Activated naive CD8-positive, alpha-beta T cell treated with anti-CD3 and anti-CD28 coated beads, Interleukin-2, amount 10 ng/mL, durations not matched to agents 7 days and 5 days (primary cell): ENCODE results near the gene MLLT11. TPM values are rescaled to one million over a fixed set of nuclear protein-coding genes. Genes with fewer than 3 reads are reported as not detected.

Experiments used
- ATAC-seq: fragments of 150-1000 bp; cut with Tn5 transposase; one replicate; pipeline ENCODE4 v1.10.0; 2021; ENCODE audit warnings: low read depth, moderate library complexity
- POLR2A ChIA-PET: fragments of 350-600 bp; sonication (Branson Sonifier 250); formaldehyde crosslinking; loops from one replicate; lab custom pipeline; 2021; ENCODE audit warnings: antibody characterized with exemption; lab: Charles Lee
- DNase-seq: peaks from one replicate; pipeline ENCODE4 v3.0.0; 2021
- H3K27ac Mint-ChIP-seq: one replicate; pipeline ENCODE4 v1.8.0; 2022; ENCODE audit warnings: mild to moderate bottlenecking, mixed read lengths
- H3K27me3 Mint-ChIP-seq: one replicate; pipeline ENCODE4 v1.8.0; 2022; ENCODE audit warnings: mild to moderate bottlenecking, moderate library complexity, mixed read lengths
- H3K36me3 Mint-ChIP-seq: one replicate; pipeline ENCODE4 v1.8.0; 2021; ENCODE audit warnings: mild to moderate bottlenecking, mixed read lengths
- H3K4me1 Mint-ChIP-seq: one replicate; pipeline ENCODE4 v1.8.0; 2021; ENCODE audit warnings: mixed read lengths
- H3K4me3 Mint-ChIP-seq: one replicate; pipeline ENCODE4 v1.8.0; 2022; ENCODE audit warnings: mild to moderate bottlenecking, moderate library complexity, mixed read lengths
- H3K9me3 Mint-ChIP-seq: one replicate; pipeline ENCODE4 v1.8.0; 2021; ENCODE audit warnings: mixed read lengths
- total RNA-seq, 2 experiments: library from RNA; stranded (reverse); gene quantifications; one replicate each; pipeline ENCODE4 v1.2.3, GENCODE V29; 2021

MLLT11 gene
- total RNA-seq, 2 experiments from 2014 or later = 5.4 to 6.0 TPM

- DNase-seq (peak; percentile 70), ATAC-seq (peak; percentile 58)
- POLR2A ChIA-PET = interaction anchor here (0.9 to 6.4 kb wide), 8 partner anchors 10 to 485 kb away, joined by 3 to 90 read pairs (median 6); partner anchors contain the start of genes CDC42SE1, GABPB2, MLLT11 and TNFAIP8L2
- H3K4me1 Mint-ChIP-seq = peaks cover 16% of the 10 kb centered on the region
- peaks cover 5% of the 10 kb centered on the region for H3K36me3 Mint-ChIP-seq
- H3K27ac Mint-ChIP-seq = peak within 1 kb of the TSS; percentile 85
- no peaks in the 10 kb centered on the region for H3K9me3 Mint-ChIP-seq
- no peaks in the 10 kb centered on the region for H3K27me3 Mint-ChIP-seq
- H3K4me3 Mint-ChIP-seq = peak within 1 kb of the TSS; percentile 89
These were observed 12.6 kb upstream of the MLLT11 start, which contains the start of gene C1orf56 for GRCh38 chr1:151047591-151047924. C1orf56 (plus strand) TSS chr1:151047751; CDS start chr1:151047848, 97 bp downstream.

GRCh38 chr1:151047925-151048644 is 12.1 kb upstream of the MLLT11 start:
- H3K4me1 Mint-ChIP-seq = peaks cover 13% of the 10 kb centered on the region
- H3K4me3 Mint-ChIP-seq = peak overlapping the region; percentile 89
- H3K9me3 Mint-ChIP-seq = no peaks in the 10 kb centered on the region
- peak overlapping the region; percentile 85 for H3K27ac Mint-ChIP-seq
- DNase-seq (peak; percentile 74), ATAC-seq (peak; percentile 86)
- H3K36me3 Mint-ChIP-seq = peaks cover 3% of the 10 kb centered on the region
- POLR2A ChIA-PET = interaction anchor here (0.9 to 6.4 kb wide), 8 partner anchors 10 to 486 kb away, joined by 3 to 90 read pairs (median 6); partner anchors contain the start of genes CDC42SE1, GABPB2, MLLT11 and TNFAIP8L2
- H3K27me3 Mint-ChIP-seq = no peaks in the 10 kb centered on the region

DNA sequence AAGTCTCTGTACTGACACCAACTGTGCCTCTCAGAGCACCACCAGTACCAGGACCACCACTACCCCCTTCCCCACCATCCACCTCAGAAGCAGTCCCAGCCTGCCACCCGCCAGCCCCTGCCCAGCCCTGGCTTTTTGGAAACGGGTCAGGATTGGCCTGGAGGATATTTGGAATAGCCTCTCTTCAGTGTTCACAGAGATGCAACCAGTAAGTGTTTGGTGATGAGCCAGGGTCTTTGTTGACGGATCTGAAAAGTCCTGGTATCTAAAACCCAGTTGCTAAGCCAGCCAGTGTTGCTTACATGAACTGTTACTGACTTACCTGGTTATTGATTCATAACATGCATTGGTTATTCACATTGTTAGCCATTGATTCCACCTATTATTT is 11.6 kb upstream of the MLLT11 start:
- Mint-ChIP-seq H3K4me1 (peaks cover 11% of the 10 kb centered on the region), H3K4me3 (peak overlapping the region; percentile 89), H3K9me3 (no peaks in the 10 kb centered on the region), H3K27ac (peak overlapping the region; percentile 85), H3K36me3 (peaks cover 3% of the 10 kb centered on the region), H3K27me3 (no peaks in the 10 kb centered on the region)
- ATAC-seq (no peak), DNase-seq (no peak)
- POLR2A ChIA-PET = interaction anchor here (1.4 to 6.4 kb wide), 5 partner anchors 9 to 108 kb away, joined by 5 to 90 read pairs (median 10); partner anchors contain the start of genes CDC42SE1, GABPB2, MLLT11 and TNFAIP8L2

GRCh38 chr1:151049458-151049857 is 10.7 kb upstream of the MLLT11 start:
- POLR2A ChIA-PET = interaction anchor here (0.6 to 2.1 kb wide), 5 partner anchors 9 to 108 kb away, joined by 3 to 18 read pairs (median 3); partner anchors contain the start of genes CDC42SE1, MINDY1, MLLT11 and PRUNE1
- peaks cover 7% of the 10 kb centered on the region for H3K36me3 Mint-ChIP-seq
- peaks cover 10% of the 10 kb centered on the region for H3K4me1 Mint-ChIP-seq
- no peaks in the 10 kb centered on the region for H3K9me3 Mint-ChIP-seq
- H3K4me3 Mint-ChIP-seq = no peak overlapping the region
- DNase-seq (no peak), ATAC-seq (no peak)
- no peaks in the 10 kb centered on the region for H3K27me3 Mint-ChIP-seq
- H3K27ac Mint-ChIP-seq = no peak overlapping the region

- Mint-ChIP-seq H3K27ac (no peak overlapping the region), H3K4me1 (peaks cover 17% of the 10 kb centered on the region), H3K4me3 (no peak overlapping the region), H3K9me3 (no peaks in the 10 kb centered on the region), H3K36me3 (peaks cover 12% of the 10 kb centered on the region), H3K27me3 (no peaks in the 10 kb centered on the region)
- ATAC-seq (no peak), DNase-seq (no peak)
- POLR2A ChIA-PET = interaction anchor here (0.5 to 2.1 kb wide), 6 partner anchors 9 to 146 kb away, joined by 3 to 18 read pairs (median 3); partner anchors contain the start of genes CDC42SE1, MINDY1 and MLLT11
These were observed 10.0 kb upstream of the MLLT11 start for GRCh38 chr1:151050051-151050688.

DNA sequence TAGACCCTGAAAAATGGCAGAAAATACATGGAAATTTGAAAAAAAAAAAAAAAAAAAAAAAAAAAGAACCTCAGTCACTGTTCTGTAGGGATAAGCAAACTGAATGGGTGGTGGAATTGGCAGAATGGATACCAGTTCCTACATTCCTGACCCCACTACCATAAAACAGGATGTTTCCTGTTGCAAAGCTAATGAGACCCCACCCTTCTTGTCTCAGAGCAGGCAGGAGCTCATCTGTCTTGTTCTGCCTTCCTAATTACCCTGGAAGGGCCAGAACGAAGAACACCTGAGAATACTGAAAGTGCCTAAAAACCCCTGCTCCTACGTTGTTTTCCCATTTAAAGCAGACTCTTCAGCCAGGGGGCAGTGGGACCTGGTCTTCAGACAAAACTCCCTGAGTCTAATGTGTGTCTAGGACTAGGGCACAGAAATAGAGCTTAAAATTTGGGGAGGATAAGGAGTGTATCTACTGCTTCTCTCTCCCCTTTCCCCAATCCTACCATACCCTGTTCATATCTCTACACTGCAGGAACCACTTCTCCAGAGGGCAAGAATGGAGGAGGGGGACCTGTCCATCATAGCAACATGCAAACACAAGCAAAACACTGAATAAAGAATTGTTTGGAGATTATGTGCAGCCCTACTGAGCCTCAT is 8.7 kb upstream of the MLLT11 start:
- no peaks in the 10 kb centered on the region for H3K27me3 Mint-ChIP-seq
- no peaks in the 10 kb centered on the region for H3K9me3 Mint-ChIP-seq
- H3K4me1 Mint-ChIP-seq = peaks cover 30% of the 10 kb centered on the region
- POLR2A ChIA-PET = interaction anchor here (0.6 to 1.5 kb wide), 3 partner anchors 8 to 364 kb away, joined by 3 read pairs; partner anchors contain the start of genes CDC42SE1 and MLLT11
- DNase-seq = no peak
- no peak for ATAC-seq
- H3K27ac Mint-ChIP-seq = no peak overlapping the region
- H3K4me3 Mint-ChIP-seq = no peak overlapping the region
- H3K36me3 Mint-ChIP-seq = peaks cover 25% of the 10 kb centered on the region

- Mint-ChIP-seq H3K27me3 (no peaks in the 10 kb centered on the region), H3K4me1 (peaks cover 35% of the 10 kb centered on the region), H3K27ac (peak overlapping the region; percentile 96), H3K9me3 (no peaks in the 10 kb centered on the region), H3K4me3 (peak overlapping the region; percentile 92), H3K36me3 (peaks cover 46% of the 10 kb centered on the region)
- DNase-seq (no peak), ATAC-seq (no peak)
- POLR2A ChIA-PET = interaction anchor here (1.0 to 7.0 kb wide), 4 partner anchors 9 to 81 kb away, joined by 3 to 90 read pairs (median 4); partner anchors contain the start of genes C1orf56 and GABPB2
These were observed 5.1 kb upstream of the MLLT11 start for GRCh38 chr1:151054971-151055547.

DNA sequence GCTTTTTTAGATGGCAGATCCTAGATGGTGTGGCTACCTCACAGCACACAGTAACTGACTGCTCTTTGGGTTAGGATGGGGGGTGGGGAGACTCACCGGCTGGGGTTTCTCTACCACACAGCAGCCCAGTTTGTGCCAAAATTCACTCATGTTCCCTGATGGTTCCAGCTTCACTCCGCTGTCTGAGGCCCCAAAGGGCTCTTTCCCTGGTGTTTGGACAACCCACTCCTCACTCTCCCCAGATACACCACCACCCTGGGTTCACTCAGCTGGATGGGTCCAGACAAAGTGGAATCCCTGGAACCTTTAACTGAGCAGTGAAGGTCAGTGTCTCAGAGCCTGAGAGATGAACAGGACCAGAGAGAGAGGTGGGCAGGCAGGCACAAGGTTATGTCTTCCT is 4.6 kb upstream of the MLLT11 start:
- ATAC-seq (no peak), DNase-seq (no peak)
- Mint-ChIP-seq H3K4me1 (peaks cover 38% of the 10 kb centered on the region), H3K9me3 (no peaks in the 10 kb centered on the region), H3K4me3 (peak overlapping the region; percentile 92), H3K27me3 (no peaks in the 10 kb centered on the region), H3K36me3 (peaks cover 46% of the 10 kb centered on the region), H3K27ac (peak overlapping the region; percentile 96)
- POLR2A ChIA-PET = interaction anchor here (0.5 to 7.0 kb wide), 8 partner anchors 10 to 692 kb away, joined by 3 to 90 read pairs (median 4); partner anchors contain the start of genes C1orf56, GABPB2, RPRD2 and TNFAIP8L2

GRCh38 chr1:151056149-151056548 is 4.0 kb upstream of the MLLT11 start:
- Mint-ChIP-seq H3K4me1 (peaks cover 43% of the 10 kb centered on the region), H3K27me3 (no peaks in the 10 kb centered on the region), H3K27ac (peak overlapping the region; percentile 96), H3K36me3 (peaks cover 46% of the 10 kb centered on the region), H3K9me3 (no peaks in the 10 kb centered on the region), H3K4me3 (peak overlapping the region; percentile 92)
- POLR2A ChIA-PET = interaction anchor here (0.5 to 7.0 kb wide), 9 partner anchors 10 to 692 kb away, joined by 3 to 90 read pairs (median 3); partner anchors contain the start of genes C1orf56, GABPB2, RPRD2 and TNFAIP8L2
- DNase-seq (no peak), ATAC-seq (peak; percentile 34)

DNA sequence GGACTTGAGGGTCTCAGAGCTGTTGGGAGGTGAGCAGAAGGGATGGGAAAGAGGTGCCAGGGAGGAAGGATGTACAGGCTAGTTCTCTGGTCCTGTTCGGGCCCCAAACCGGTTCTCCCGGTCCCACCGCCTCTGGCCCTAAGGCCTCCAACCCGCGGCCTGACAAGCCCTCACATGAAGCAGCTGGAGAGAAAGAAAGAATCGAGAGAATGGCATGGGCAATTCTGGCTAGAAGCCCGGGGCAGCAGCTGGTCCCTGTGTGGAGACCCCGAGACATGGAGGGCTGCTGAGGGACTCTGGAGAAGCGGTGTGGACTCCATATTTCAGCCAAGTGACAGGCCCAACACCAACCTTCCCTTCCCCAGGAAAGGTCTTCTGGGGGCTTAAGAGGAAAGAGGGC is 1.5 kb upstream of the MLLT11 start:
- Mint-ChIP-seq H3K4me3 (peak overlapping the region; percentile 92), H3K27me3 (no peaks in the 10 kb centered on the region), H3K4me1 (peaks cover 51% of the 10 kb centered on the region), H3K27ac (peak overlapping the region; percentile 96), H3K36me3 (peaks cover 43% of the 10 kb centered on the region), H3K9me3 (no peaks in the 10 kb centered on the region)
- DNase-seq = peak; percentile 52
- POLR2A ChIA-PET = interaction anchor here (0.7 to 7.0 kb wide), 12 partner anchors 9 to 98 kb away, joined by 3 to 90 read pairs (median 9); partner anchors contain the start of genes C1orf56, GABPB2, MINDY1 and TNFAIP8L2
- ATAC-seq = no peak

- no peaks in the 10 kb centered on the region for H3K27me3 Mint-ChIP-seq
- H3K27ac Mint-ChIP-seq = peak within 1 kb of the TSS; percentile 96
- ATAC-seq (peak; percentile 76), DNase-seq (peak; percentile 90)
- peaks cover 43% of the 10 kb centered on the region for H3K36me3 Mint-ChIP-seq
- H3K9me3 Mint-ChIP-seq = no peaks in the 10 kb centered on the region
- POLR2A ChIA-PET = interaction anchor here (0.7 to 7.0 kb wide), 13 partner anchors 8 to 480 kb away, joined by 3 to 90 read pairs (median 8); partner anchors contain the start of genes C1orf56, GABPB2, MCL1 and MINDY1
- H3K4me3 Mint-ChIP-seq = peak within 1 kb of the TSS; percentile 92
- H3K4me1 Mint-ChIP-seq = peaks cover 51% of the 10 kb centered on the region
These were observed 839 bp upstream of the MLLT11 start, which contains the start of gene CDC42SE1 for GRCh38 chr1:151059109-151060006. CDC42SE1 (minus strand) TSS chr1:151059622; CDS start chr1:151055730, 3,892 bp downstream.
